NB4 (cell line): ENCODE data around the gene TJAP1.

ENCODE experiments used
- CTCF ChIP-seq: IDR thresholded peaks from one replicate; pipeline ENCODE4 v1.5.1; 2012; ENCODE audit warnings: low read depth, low read length
- MYC ChIP-seq: IDR thresholded peaks from 2 replicates; pipeline ENCODE4 v1.6.1; 2011; ENCODE audit warnings: low read depth, low read length

- no peak for TF ChIP-seq CTCF
- TF ChIP-seq MYC = no peak
Observed at GRCh38 chr6:43491750-43492661, 14.6 kb downstream of the TJAP1 start.
